Measurements from ENCODE around the gene ATPAF2.

The ATPAF2 gene

GRCh38 chr17:18056214-18056613 lies 17.2 kb upstream of the ATPAF2 start:
- H3K4me3 ChIP-seq (ENCODE audit: low read depth, low read length), result no peak overlapping the region
- TF ChIP-seq CTCF (IDR thresholded peaks at IDR 0.05; ENCODE audit: borderline replicate concordance, insufficient read depth, low read depth, low read length), result no peak

- no peak for TF ChIP-seq CTCF (IDR thresholded peaks at IDR 0.05; ENCODE audit: borderline replicate concordance, insufficient read depth, low read depth, low read length)
- H3K4me3 ChIP-seq (ENCODE audit: low read depth, low read length), result no peak overlapping the region
Observed at GRCh38 chr17:18055597-18055996, 16.6 kb upstream of the ATPAF2 start.

GRCh38 chr17:18045691-18046350 lies 6.9 kb upstream of the ATPAF2 start:
- no peak for TF ChIP-seq CTCF (IDR thresholded peaks at IDR 0.05; ENCODE audit: borderline replicate concordance, insufficient read depth, low read depth, low read length)
- no peak overlapping the region for H3K4me3 ChIP-seq (ENCODE audit: low read depth, low read length)

GRCh38 chr17:18044609-18045008 lies 5.6 kb upstream of the ATPAF2 start:
- no peak overlapping the region for H3K4me3 ChIP-seq (ENCODE audit: low read depth, low read length)
- no peak for TF ChIP-seq CTCF (IDR thresholded peaks at IDR 0.05; ENCODE audit: borderline replicate concordance, insufficient read depth, low read depth, low read length)

GRCh38 chr17:18043491-18043890 lies 4.5 kb upstream of the ATPAF2 start:
- TF ChIP-seq CTCF (IDR thresholded peaks at IDR 0.05; ENCODE audit: borderline replicate concordance, insufficient read depth, low read depth, low read length), result no peak
- no peak overlapping the region for H3K4me3 ChIP-seq (ENCODE audit: low read depth, low read length)

- TF ChIP-seq CTCF (IDR thresholded peaks at IDR 0.05; ENCODE audit: borderline replicate concordance, insufficient read depth, low read depth, low read length), result no peak
- H3K4me3 ChIP-seq (ENCODE audit: low read depth, low read length), result no peak overlapping the region
Observed at GRCh38 chr17:18042983-18043382, 4.0 kb upstream of the ATPAF2 start.

- no peak overlapping the region for H3K4me3 ChIP-seq (ENCODE audit: low read depth, low read length)
- no peak for TF ChIP-seq CTCF (IDR thresholded peaks at IDR 0.05; ENCODE audit: borderline replicate concordance, insufficient read depth, low read depth, low read length)
Observed at GRCh38 chr17:18041776-18042175, 2.8 kb upstream of the ATPAF2 start.

Data from GM12875 (cell line).